Activated T-cell treated with anti-CD3 and anti-CD28 coated beads, Interleukin-2, amount 50 U/mL, for 48 hours (primary cell): ENCODE measurements around the gene LRMDA.
"Not testable (repeated sequence)": the region's sequence is repeated elsewhere in the genome, so short reads cannot be mapped to it uniquely, and the experiment has no call there.

ENCODE experiments used
- DNase-seq, 2 experiments: peaks; one replicate each; pipeline ENCODE4 v3.0.0-alpha.2; 2020

LRMDA gene

DNA sequence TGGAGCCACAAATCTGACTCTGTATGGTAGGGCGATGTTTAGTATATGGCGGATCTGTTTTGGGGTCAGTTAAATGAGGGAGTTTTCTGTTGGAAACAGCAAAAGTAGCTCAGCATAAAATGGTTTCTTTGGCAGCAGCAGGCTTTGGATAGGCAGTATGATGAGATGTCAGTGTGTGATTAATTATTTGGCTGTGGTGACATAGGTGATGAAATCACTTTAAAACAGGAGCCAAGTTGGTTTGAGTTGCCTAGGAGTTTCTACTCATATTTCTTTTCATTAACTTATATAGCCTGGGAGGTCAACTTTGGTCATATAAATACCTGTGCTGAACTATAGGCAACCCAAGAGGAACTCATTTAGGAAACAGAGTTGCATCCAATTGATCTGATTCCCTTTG lies 291.2 kb downstream of the LRMDA start:
- no peak for DNase-seq

- no peak for DNase-seq
Measured at GRCh38 chr10:75723319-75723980, 292.0 kb downstream of the LRMDA start.

GRCh38 chr10:75724047-75724446 lies 292.6 kb downstream of the LRMDA start:
- no peak for DNase-seq

DNA sequence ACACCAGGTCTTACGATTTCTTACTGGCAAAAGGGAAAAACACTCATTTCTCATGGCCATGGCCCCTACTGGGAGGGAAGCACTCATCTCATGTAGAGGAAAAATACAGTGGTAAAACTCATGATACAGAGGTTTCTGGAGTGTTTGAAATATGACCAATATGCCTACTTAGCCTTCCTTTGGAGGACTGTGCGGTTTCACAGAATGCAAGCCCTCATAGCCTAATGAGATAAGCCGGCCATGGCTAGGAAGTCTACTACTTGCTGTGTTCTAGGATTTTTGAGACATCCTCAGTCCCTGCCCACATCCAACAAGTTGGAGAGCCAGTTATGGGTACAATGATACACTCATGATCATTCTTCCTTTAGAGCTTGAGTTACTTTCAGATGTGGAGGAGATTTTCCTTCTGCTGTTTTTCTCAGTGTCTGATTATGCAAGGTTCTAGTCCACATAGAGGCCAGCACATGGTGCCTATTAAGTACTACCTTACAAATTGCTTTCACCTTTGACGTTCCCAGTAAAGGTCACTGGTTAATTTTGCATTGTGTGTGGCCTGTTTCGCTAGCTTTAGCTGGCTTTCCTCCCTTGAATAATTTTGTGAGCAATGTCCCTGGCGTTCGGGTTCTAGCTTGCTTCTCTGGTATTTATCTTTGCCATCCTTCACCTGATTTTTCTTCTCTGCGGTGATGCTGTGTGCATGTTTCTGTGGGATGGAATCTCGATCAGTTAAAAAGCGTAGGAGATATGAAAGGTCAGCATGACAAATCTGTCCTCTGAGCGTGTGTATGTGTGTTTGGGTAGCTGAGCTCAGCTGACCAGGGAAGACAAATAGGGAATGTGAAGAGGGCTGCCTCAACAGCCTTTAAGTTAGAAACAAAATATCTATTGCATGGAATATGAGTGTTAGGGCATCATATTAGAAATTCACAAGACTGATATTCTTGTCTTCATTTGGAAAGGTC lies 295.4 kb downstream of the LRMDA start:
- no peak for DNase-seq

- no peak for DNase-seq
Measured at GRCh38 chr10:75730847-75731246, 299.4 kb downstream of the LRMDA start.

GRCh38 chr10:75733135-75733890 lies 301.9 kb downstream of the LRMDA start:
- no peak for DNase-seq

DNA sequence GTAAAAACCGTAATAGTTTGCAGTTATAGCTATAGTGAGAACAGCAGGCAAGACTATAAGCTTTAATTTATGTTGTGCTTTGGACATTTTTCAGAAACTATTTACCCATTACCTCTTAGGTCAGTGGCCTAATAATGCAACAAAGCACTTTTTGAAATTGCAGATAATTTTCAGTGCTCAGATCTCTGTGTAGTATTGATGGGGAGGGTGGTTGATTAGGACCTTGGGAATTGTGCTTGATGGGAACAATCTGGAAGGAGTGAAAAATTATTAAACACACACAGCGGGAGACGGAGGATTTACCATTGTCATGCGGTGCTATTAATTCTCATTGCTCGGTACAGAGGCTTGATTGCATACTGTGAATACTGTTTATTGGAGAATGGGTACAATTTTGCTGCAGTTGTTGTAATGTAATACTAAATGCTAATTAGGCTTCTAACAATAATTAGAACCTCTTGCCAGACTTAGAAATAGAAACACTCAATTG lies 304.8 kb downstream of the LRMDA start:
- DNase-seq = no peak

- no peak for DNase-seq
Measured at GRCh38 chr10:75736889-75737579, 305.6 kb downstream of the LRMDA start.

DNA sequence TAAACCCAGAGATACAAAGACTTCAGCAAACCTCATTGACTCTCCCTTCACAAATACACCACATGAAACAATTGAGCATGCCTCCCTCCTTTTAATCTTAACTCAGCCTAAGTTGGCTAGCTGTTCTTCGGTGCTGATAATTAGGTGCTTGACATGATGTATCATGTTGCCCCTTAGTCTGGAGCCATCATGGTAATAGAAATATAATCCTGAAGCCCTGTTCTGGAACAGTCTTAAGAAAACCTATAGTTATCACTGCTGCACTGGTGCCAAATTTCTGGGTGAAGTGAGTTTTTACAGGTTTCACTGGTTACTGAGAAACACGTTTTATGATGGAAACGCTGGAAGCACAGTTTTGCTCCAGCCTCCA lies 306.1 kb downstream of the LRMDA start:
- no peak for DNase-seq

GRCh38 chr10:75738924-75739323 lies 307.5 kb downstream of the LRMDA start:
- no peak for DNase-seq

DNA sequence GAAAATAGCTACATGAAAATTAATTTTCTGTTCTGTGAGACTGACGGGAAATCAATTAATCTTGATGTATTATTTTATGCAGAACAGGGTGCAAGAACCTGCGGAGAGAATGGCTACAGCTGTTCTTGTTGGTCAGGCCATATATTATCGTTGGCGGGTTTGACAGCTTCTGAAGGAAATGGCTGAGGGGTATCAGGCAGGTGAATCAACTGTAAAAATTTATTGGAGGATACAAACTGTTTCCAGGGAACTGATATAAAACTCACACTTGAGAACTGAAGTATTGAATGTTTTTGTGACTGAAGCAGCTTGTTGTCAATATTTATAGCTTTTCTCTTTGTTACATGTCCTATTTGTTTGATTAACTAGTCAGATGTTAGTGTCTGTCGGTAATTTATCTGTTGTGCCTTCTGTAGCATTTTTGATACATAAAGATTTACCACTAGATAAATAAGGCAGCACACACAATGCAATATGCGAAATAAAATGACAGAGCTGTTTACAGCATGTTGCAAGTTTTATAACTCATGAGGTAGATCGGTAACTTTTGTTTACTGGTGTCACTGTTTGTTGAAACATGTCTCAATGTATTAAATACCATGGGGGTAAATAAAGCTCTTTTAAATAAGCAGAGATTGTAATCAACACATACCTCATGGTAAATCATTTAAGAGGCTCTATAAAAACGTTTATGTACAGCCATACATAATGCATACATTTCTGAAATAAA lies 308.2 kb downstream of the LRMDA start:
- no peak for DNase-seq

- no peak for DNase-seq
Measured at GRCh38 chr10:75740541-75740940, 309.1 kb downstream of the LRMDA start.

DNA sequence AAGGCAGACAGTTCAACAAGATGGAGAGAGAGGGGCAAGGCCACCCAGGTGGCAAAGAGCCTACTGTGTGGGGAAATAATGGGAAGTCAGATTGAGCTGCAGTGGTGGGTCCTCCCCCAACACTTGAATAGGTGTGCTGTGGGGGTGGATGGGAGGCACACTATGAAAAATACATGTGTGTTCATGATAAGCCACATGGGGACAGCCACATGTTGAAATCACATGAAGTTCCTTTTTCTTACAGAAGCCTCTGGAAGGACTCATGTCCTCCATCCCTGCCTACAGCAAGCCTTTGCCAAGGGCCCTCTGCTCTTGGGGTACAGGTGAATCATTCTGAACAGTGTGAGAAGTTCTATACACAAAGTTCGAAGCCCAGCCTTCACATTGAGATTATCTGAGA lies 310.9 kb downstream of the LRMDA start:
- no peak for DNase-seq

DNA sequence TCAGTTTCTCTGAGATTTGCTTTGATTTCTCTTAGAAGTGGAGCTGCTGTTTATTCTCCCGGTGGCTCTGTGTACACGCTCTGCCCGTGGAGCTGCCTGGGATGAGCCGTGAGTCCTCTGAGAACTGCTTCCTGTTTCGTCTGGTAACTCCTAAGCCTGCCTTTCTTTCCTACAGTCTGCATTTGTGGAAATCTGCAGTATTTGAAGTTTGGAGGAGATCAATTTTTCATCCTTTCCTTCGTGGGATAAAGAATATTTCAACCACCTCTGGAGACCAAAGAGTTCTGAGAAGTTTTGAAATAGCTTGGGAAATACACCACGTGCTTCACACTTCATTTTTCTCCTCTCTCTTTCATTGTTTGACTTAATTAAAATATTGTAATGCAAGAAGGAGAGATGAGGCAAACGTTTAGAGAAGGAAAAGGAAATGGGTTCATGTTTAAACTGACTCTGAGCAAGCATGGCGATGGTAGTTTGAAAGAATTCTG lies 311.9 kb downstream of the LRMDA start:
- DNase-seq = no peak

GRCh38 chr10:75744261-75744660 lies 312.8 kb downstream of the LRMDA start:
- no peak for DNase-seq

GRCh38 chr10:75746356-75746755 lies 314.9 kb downstream of the LRMDA start:
- DNase-seq = no peak

DNA sequence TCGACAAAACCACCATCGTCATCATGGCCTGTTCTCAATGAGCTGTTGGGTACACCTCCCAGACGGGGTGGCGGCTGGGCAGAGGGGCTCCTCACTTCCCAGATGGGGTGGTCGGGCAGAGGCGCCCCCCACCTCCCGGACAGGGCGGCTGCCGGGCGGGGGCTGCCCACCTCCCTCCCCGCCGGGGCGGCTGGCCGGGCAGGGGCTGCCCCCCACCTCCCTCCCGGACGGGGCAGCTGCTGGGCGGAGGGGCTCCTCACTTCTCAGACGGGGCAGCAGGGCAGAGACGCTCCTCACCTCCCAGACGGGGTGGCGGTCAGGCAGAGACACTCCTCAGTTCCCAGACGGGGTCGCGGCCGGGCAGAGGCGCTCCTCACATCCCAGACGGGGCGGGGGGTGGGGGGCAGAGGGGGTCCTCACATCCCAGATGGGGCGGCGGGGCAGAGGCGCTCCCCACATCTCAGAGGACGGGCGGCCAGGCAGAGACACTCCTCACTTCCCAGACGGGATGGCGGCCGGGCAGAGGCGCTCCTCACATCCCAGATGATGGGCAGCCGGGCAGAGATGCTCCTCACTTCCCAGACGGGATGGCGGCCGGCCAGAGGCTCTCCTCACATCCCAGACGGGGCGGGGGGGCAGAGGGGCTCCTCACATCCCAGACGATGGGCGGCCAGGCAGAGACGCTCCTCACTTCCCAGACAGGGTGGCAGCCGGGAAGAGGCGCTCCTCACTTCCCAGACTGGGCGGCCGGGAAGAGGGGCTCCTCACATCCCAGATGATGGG lies 318.9 kb downstream of the LRMDA start:
- not testable (repeated sequence) for DNase-seq

DNA sequence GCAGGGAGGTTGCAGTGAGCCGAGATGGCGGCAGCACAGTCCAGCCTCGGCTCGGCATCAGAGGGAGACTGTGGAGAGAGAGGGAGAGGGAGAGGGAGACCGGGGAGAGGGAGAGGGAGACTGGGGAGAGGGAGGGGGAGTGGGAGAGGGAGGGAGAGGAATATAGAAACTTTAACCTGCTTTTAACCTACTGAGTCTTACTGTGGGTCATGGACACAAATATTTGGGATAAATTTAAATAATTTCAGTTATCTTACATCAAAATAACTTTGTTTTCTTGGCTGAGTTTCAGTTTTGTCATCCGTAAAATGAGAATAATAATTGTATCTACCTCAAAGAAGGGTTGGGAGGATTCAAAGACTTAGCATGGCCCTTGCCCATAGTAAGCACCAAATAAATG lies 319.8 kb downstream of the LRMDA start:
- DNase-seq = no peak

DNA sequence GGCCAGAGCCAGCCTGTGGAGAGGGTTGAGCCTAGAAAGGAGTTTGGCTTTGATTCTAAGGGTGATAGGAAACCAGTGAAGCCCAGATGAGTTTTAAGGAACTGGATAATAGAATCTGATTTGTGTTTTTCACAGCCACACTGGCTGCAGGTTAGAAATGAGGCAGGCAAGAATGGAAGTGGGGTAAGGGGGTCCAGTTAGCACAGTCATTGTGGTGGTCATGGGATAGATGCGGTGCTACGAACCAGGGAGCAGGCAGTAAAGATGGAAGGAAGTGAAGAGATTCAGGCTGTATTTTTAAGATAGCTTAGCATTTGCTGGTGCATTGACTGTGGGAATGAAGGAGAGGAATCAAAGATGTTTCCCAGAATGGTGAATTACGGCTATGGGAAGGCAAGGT lies 322.2 kb downstream of the LRMDA start:
- DNase-seq = no peak

GRCh38 chr10:75754096-75754831 lies 322.8 kb downstream of the LRMDA start:
- DNase-seq = no peak
